Prostate gland (tissue), 2 donors: ENCODE measurements around the gene RNF186.

ENCODE experiments used
- POLR2A ChIP-seq: fragments of 450-650 bp; IDR thresholded peaks from one replicate; pipeline ENCODE4 v1.6.1; 2016; ENCODE audit warnings: antibody characterized with exemption, mild to moderate bottlenecking
- POLR2AphosphoS5 ChIP-seq: sonication (generic); formaldehyde crosslinking; IDR thresholded peaks from one replicate; pipeline ENCODE4 v1.6.1; 2017; ENCODE audit warnings: antibody characterized with exemption
- TF ChIP-seq, protein P1 (sequence below), 4 experiments: fragments of 200-600 bp in 2 of 4; fragments of 450-650 bp in 2 of 4; sonication (generic) in 2 of 4; IDR thresholded peaks; 1 replicate in 3 of 4; 2 replicates in 1 of 4; pipeline ENCODE4 v1.5.1; 2016 to 2019; ENCODE audit warnings: antibody characterized with exemption in 4 of 4, mild to moderate bottlenecking in 2 of 4, moderate library complexity in 2 of 4

DNA sequence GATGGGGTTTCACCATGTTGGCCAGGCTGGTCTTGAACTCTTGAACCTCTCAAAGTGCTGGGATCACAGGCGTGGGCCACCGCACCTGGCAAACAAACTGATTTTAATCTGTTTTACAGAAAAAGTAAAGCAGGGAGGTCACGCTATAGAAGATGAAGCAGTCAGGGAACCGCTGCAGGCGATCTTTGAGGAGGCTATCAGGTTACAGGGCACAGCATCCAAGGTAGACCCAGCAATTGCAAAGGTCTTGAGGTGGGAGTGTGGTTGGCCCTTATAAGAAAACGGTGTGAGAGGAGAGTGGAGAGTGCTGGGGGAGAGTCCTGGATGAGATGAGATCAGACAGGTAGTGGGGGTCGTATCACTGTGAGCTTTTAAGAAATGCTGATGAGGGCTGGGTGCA is 12.8 kb downstream of the RNF186 start:
- TF ChIP-seq, protein P1, sequence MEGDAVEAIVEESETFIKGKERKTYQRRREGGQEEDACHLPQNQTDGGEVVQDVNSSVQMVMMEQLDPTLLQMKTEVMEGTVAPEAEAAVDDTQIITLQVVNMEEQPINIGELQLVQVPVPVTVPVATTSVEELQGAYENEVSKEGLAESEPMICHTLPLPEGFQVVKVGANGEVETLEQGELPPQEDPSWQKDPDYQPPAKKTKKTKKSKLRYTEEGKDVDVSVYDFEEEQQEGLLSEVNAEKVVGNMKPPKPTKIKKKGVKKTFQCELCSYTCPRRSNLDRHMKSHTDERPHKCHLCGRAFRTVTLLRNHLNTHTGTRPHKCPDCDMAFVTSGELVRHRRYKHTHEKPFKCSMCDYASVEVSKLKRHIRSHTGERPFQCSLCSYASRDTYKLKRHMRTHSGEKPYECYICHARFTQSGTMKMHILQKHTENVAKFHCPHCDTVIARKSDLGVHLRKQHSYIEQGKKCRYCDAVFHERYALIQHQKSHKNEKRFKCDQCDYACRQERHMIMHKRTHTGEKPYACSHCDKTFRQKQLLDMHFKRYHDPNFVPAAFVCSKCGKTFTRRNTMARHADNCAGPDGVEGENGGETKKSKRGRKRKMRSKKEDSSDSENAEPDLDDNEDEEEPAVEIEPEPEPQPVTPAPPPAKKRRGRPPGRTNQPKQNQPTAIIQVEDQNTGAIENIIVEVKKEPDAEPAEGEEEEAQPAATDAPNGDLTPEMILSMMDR (IDR thresholded peaks at IDR 0.05) = no peak
- TF ChIP-seq POLR2A = no peak
- TF ChIP-seq POLR2AphosphoS5 = no peak
